Eye (tissue), 1 donor: ENCODE results near the gene PDE6G.

Source experiments
- DNase-seq: peaks from one replicate; pipeline ENCODE4 v3.0.0-alpha.2; 2015

The PDE6G gene

DNA sequence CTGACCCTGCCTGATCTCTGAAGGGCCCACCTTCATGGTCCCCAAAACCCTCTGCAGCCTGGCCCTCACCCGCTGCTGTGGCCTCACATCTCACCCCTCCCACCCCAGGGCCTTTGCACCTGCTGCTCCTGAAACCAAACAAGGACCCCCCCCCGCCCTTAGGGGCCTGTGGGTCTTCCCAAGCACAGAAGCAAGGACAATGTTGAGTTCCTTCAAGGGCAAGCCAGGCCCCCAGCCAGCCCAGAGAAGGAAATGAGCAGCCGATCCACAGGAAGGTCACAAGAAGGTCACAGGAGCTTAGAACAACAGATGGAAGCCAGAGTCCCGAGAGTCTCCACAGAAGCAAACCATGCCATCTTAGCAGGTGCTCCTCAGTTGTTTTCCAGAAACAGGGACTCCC lies 493 bp upstream of the PDE6G start:
- peak; percentile 38 for DNase-seq

DNA sequence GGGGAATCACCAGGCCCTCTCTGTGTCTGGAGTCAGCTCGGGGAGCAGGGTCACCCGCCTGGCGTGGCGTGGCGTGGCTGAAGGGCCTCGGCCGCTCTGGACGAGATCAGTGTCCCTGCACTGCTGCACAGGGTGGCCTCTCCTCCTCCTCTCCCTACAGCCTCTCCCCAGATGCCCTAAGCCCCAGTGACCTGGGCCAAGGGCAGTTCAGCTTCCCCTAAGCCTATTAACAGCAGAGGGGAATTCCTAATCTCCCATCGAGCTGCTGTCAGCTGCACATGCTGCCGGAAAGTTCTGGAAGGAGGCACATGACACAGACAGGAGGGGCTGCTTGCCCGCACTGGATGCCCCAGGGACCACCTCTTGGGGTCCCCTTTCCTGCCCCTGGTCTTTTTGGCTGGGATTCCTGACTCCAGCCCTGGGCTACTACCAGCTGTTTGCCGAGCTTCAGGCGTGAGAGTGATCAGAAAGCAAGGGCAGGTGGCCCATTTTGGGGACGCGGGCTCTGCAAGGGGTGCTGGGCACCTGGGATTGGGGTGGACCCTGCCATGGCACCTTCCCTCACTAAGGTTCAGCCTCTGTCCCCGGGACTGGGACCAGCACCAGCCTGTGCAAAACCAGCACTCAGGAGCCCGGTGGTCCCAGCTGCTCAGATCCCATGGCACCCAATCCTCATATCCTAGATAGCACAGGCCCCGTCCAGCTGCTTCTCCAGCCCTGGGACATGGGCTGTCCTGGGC lies 794 bp downstream of the PDE6G start:
- DNase-seq: no peak

DNA sequence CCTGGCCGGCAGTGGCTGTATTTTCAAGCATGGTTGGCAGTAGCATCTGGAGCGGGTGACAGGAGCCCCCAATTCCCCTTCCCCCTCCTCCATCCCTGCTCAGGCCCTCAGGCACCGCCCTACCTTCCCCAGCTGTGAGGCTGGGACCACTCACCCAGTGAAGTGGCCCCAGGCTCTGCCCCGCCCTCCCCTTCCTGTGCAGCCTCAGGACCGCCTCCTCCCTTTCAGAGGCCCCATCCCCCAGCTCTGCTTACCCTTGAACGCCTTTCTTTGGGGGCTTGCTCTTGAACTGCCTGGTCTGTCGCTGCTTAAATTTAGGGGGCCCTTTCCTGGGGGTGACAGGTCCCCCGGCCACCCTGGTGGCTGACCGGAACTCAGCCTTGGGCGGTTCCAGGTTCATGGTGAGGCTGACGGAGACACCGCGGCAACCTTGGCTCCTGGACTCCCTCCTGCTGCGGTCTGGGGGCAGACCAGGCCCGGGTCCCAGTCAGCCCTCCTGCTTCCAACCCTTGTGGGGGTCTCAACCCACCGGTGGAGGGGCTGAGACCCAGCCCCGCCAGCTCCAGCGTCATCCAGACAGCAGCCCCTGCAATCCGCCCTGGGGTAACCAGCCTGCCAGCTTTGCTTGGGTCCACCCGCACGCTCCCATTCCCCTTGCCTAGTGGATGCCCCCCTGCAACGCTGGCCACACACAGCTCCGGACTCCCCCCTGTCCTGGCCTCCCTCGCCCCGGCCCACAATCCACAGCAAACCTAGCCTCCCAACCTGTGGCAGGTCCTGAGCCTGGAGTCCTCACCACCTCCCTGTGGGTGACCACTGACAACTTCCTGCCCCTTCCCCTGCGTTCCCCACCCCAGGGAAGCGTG lies 3.2 kb downstream of the PDE6G start:
- DNase-seq: peak; percentile 49

DNA sequence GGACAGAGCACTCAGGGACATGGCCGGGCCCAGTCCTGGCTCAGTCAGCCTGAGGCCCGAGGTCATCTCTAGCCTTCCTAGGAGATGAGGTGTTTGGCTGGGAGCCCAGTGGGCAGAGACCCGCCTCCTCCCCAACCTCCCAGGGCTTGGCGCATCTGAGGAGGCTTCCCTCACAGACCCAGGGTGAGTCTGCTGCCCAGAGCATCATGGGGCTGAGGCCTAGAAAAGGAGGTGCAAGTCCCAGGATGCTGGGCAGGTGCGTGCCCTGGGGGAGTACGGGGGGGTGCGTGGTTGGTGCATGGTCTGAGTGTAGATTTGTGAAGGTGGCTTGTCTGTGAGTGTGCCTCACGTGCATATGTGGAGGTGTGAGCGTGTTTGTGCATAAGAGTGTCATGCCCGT lies 4.7 kb downstream of the PDE6G start:
- peak; percentile 30 for DNase-seq

DNA sequence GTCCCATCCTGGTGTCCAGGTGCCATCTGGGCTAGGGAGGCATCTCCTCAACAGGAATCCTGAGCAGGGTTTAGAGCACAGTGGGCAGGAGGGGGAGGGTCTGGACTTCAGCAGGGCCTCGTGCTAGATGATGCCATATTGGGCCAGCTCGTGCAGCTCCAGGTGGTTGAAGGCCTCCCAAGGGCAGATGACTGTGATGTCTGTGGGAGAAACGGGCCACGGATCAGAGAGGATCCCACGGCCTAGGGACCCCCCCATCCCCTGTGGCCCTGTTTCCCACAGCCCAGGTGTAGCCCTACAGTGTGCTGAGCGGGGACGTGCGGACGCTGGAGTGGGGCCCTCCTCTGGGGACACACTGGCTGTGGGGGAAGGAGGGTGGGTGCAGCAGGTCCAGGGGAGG lies 5.4 kb downstream of the PDE6G start:
- no peak for DNase-seq

DNA sequence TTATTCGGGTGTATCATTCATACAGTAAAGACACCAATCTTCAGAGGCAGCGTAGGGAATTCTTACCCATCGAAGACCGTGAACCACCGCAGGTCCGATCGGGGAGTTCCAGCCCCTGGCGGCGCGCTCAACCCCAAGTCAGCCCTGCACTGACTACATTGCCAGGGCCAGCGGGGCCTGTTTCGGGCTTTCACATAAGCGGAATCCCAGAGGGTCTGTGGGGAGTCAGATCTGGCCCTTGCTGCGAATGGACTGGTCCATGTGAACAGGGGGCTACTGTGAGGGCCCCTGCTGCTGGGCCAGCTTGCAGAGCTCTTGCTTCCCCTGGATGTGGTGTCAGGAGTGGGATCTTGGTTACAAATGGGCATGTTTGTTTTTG lies 7.6 kb downstream of the PDE6G start:
- no peak for DNase-seq

DNA sequence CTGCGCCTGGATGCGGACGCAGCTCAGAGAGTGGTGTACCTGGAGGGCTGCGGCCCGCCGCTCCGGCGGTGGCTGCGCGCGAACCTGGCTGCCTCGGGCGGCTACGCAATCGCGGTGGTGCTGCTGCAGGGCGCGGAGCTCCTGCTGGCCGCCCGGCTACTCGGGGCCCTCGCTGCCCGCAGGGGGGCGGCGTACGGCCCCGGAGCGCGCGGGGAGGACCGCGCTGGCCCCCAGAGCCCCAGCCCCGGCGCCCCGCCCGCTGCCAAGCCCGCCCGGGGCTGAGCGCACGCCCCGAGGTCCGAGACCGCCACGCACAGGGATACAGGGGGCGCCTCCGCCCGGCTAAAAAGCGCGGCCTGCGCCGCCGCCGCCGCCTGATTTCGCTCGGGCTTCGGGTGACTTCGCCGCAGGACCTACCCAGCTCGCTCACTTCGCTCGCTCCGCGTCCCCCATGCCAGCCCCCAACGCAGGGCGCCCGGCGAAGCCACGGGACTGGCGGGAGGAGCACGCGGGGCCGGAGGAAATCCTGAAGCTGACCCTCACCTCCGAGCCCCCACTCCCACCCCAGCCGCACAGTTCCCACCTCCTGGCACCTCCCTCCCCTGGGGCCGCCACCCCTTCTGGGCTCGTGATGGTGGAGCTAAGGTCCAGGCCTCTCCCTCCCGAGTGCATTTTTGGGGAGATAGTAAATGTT lies 8.2 kb downstream of the PDE6G start:
- DNase-seq: no peak

DNA sequence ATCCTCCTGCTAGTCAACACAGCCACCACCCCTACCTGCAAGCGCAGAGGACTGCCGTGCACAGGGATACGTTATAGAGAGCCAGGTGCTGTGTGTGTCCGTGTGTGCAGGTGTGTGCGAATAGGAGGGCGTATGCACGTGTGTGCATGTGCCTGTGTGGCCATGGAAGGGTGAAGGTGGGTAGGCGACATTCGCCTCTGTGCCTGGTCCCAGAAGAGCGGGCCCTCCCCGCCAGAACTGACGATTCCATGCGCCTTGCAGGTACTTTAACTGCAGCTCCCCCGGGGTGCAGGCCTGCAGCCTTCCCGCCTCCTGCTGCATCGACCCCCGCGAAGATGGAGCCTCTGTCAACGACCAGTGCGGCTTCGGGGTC lies 8.7 kb downstream of the PDE6G start:
- DNase-seq: no peak

DNA sequence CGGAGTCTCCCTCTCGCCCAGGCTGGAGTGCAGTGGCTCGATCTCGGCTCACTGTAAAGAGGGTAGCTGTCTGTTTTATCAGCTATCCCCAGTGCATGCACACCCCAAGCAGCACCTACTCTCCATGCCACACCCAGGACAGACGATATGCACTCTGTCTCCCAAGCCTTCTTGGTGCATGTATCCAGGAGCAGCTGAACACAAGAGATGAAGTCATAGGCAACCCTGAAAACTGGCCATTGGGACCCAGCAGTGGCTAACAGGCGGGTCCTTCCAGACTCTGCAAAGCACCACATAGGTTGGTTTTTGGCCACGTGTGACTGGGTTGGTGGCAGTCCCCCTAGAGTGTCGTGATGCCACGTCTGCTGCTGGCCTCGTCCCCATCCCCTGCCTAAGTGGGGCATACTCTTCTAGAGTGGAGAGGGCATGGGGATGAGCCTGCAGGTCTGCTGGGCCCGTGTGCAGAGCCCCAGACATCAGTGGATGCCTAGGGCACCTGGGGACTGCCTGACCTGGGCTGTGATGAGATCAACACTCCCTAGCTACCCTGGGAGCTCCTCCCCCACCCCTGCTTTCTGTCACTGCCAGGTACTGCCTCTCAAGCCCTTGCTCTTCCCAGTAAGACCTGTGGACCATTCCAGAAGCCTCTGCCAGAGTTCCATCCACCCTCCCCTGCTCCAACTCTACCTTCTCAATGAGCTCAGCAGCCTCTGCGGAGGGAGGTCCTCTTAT lies 9.3 kb downstream of the PDE6G start:
- DNase-seq: no peak

DNA sequence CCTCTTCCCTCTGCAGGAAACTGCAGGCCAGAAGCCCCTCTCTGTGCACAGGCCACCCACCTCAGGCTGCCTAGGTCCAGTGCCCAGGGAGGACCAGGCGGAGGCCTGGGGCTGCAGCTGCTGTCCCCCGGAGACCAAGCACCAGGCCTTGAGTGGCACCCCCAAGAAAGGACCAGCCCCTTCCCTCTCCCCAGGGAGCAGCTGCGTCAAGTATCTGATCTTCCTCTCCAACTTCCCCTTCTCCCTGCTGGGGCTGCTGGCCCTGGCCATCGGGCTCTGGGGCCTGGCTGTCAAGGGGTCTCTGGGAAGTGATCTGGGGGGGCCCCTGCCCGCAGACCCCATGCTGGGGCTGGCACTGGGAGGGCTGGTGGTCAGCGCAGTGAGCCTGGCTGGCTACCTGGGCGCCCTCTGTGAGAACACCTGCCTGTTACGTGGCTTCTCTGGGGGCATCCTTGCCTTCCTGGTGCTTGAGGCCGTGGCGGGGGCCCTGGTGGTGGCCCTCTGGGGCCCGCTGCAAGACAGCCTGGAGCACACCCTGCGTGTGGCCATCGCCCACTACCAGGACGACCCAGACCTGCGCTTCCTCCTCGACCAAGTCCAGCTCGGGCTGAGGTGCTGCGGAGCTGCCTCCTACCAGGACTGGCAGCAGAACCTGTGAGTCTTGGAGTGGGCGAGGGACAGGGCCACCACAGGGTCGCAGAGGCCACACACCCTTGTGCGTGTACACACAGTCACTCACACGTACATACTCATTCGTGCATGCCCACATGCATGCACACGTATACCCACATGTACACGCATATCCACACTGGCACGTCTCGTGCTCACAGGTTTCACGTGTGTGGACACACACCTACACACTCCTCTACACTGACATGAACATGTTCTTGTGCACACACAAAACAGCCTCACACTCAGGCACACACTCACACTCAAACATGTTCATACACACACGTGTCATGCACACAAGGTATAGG lies 11.1 kb downstream of the PDE6G start:
- DNase-seq: no peak

DNA sequence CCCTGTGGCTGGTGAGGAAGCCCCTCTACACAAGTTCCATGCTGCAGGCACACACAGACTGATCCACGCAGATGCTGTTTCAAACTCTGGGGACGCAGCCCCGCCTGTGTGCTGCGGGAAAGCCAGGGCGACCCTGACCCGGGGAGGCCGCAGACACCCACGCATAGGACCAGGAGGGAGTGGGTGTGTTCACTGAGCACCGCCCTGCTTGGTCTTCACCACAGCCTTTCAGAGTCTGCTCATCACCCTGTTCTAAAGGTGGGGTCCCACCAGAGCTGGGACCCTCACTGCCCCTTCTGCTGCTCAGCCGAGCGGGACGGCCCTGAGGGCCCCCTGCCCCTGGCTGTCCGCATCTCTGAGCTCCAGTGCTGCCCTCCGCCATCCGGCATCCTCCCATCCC lies 11.8 kb downstream of the PDE6G start:
- DNase-seq: no peak

DNA sequence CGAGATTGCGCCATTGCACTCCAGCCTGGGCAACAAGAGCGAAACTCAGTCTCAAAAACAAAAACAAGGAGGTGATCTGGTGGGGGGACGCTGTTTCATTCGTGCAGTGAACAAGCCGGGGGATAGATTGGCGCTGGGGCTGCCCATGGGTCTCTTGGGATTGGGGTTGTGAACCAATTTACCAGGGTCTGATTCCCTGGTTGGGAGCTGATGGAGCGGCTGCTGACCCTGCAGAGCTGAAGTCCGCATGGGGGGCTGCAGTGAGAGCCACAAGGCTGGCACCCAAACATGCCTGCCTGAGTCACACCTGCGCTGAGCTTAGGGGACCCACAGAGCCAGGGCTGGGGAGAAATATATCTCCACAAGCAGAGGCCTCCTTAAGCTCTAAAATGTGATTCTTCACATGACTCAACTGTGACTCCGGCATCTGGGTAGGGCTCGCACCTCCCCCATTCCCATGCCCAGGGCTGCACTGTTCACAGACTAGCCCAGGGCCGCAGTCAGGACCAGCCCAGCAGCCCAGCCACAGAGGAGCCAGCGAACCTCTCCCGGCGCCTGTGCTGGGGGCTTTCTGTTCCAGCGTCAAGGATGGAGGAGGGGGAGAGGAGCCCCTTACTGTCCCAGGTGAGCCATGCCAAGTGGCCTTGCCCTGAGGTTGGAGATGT lies 14.4 kb downstream of the PDE6G start:
- DNase-seq: peak; percentile 20

DNA sequence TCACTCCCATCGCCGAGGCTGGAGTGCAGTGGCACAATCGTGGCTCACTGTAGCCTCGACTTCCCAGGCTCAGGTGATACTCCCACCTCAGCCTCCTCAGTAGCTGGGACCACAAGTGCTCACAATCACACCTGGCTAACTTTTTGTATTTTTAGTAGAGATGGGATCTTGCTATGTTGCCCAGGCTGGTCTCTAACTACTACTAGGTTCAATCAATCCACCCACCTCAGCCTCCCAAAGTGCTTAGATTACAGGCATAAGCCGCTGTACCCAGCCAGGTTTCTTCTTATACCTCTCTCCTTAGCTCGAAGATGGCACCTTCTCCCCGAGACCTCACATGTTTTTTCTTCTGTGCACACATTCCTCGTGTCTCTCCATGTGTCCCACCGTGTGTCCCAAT lies 16.3 kb downstream of the PDE6G start:
- no peak for DNase-seq

DNA sequence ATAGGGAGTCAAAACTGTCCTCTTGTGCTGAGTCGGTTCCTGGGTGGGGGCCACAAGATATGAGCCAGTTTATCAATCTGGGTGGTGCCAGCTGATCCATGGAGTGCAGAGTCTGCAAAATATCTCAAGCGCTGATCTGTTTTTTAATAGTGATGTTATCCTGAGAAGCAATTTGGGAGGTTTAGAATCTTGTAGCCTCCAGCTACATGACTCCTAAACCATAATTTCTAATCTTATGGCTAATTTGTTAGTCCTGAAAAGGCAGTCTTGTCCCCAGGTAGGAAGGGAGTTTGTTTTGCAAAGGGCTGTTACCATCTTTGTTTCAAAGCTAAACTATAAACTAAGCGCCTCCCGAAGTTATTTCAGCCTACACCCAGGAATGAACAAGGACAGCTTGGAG lies 17.7 kb downstream of the PDE6G start:
- DNase-seq: no peak

DNA sequence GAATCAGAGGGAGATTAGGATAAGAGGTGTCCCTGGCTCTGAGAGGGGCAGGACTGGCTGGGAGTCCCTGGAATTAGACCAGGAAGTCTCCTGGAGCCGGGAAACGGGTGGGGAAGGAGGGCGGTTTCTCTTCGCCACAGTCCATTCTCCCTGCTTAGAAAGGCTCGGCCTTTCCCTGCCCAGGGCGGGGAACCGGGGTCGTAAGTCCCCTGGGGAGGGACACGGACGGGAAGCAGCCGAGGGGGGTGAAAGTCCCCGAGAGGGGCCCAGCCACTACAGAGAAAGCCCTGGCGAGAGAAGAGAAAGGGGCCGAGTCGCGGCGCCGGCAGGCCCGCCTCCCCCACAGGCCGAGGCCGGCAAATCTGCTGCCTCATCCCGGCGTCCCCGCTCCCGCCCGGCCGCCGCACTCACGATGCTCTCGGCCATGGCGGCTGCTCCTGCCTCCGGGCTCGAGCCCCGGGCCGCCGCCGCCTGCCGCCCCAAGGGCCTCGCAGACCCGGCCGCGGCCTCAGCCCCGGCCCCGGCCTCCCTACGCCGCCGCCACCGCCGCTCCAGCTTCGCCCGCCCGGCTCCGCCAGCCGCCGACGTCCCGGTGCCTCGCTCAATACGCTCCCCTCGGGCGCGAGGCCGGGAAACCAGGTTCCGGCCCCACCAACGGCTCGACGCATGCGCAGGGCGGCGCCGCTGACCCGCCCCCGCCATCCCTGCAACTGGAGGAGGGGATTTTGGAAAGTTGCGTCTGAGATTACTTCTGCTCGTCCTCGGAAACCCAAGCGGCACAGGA lies 19.6 kb downstream of the PDE6G start, which contains the start of the genes NPLOC4 and TSPAN10:
Gene NPLOC4 (minus strand): TSS at position 608 of the 784 bp plus-strand sequence. CDS start 182 bp downstream, at position 426.
Gene TSPAN10 (plus strand): TSS at position 692 of the 784 bp plus-strand sequence. CDS start 5,217 bp downstream, outside the sequence.
- peak; percentile 95 for DNase-seq

DNA sequence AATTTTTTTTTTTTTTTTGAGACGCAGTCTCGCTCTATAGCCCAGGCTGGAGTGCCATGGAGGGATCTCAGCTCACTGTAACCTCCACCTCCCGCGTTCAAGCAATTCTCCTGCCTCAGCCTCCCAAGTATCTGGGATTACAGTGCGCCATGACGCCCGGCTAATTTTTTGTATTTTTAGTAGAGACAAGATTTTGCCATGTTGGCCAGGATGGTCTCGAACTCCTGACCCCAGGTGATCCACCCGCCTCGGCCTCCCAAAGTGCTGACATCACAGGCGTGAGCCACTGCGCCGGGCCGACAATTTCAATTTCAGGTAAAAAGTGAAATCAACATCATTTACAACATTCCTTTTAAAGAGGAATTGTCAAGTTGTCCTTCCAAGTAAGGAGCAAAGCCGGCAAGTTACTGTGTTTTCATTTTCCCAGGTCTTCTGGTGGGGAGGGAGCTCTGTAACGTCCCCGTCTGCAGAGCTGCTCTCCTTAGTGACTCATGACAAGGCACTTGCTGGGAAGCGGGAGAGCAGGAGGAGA lies 20.3 kb downstream of the PDE6G start:
- no peak for DNase-seq

DNA sequence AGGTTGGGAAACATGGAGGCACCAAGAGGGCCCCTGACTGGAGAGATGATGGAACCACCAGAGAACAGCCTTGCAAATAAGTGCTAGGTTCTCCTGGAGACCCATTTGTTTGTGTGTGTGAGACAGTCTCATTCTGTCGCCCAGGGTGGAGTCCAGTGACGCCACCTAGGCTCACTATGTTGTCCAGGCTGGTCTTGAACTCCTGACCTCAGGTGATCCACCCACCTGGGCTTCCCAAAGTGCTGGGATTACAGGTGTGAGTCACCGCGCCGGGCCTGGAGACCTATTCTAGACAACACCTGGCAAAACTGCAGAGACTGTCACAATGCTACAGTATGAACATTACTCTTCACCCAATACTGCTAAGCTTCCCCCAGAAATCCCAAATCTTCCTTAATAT lies 20.9 kb downstream of the PDE6G start:
- DNase-seq: no peak

DNA sequence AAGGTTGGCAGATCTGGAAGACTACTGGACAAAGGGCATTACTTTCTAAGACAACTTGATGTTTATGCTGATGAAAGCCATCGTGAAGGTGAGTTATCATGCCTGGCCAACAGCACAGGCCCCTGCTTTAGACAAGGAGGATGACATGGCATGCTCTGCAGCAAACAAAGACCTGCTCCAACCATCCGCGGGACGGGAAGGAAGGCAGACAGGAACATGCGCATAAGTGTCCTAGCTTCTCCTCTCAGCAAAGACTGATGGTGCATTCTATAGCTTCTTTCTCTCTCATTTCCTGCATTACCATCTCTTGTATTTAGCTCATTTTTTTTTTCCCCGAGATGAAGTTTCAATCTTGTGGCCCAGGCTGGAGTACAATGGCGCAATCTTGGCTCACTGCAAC lies 24.9 kb downstream of the PDE6G start:
- no peak for DNase-seq

DNA sequence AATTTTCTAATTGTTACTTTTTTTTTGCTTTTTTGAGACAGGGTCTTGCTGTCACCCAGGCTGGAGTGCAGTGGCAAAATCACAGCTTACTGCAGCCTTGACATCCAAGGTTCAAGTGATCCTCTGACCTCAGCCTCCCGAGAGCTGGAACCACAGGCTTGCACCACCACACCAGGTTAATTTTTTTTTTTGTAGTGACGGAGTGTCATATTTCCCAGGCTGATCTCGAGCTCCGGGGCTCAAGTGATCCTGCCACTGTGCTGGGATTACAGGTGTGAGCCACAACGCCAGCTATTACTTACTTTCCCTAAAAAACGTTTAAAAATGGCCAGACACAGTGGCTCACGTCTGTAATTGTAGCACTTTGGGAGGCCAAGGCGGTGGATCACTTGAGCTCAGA lies 26.1 kb downstream of the PDE6G start:
- DNase-seq: no peak
